KMS-11 (cell line): ENCODE results near the gene HNRNPDL.
A peak's percentile ranks its signal among the peaks of the same experiment; 100 is the strongest.

ENCODE experiments used
- H2AFZ ChIP-seq: fragments of 200-600 bp; sonication (generic); 2 replicates; pipeline ENCODE4 v1.6.1; 2016; ENCODE audit warnings: antibody characterized with exemption, mixed run types, low read depth
- H3K27ac ChIP-seq: fragments of 200-600 bp; sonication (generic); 2 replicates; pipeline ENCODE4 v1.6.1; 2016; ENCODE audit warnings: mild to moderate bottlenecking, mixed run types
- H3K27me3 ChIP-seq: fragments of 200-600 bp; sonication (generic); 2 replicates; pipeline ENCODE4 v1.6.1; 2017; ENCODE audit warnings: mild to moderate bottlenecking, low read depth, mixed run types, moderate library complexity; ENCODE audit not compliant: insufficient read depth
- H3K36me3 ChIP-seq: fragments of 200-600 bp; sonication (generic); 2 replicates; pipeline ENCODE4 v1.6.1; 2017; ENCODE audit warnings: mild to moderate bottlenecking, mixed run types; ENCODE audit not compliant: insufficient read depth
- H3K4me1 ChIP-seq: fragments of 200-600 bp; sonication (generic); 2 replicates; pipeline ENCODE4 v1.6.1; 2016; ENCODE audit warnings: mild to moderate bottlenecking, low read depth, mixed run types; ENCODE audit not compliant: poor library complexity, severe bottlenecking
- H3K4me2 ChIP-seq: fragments of 200-600 bp; sonication (generic); 2 replicates; pipeline ENCODE4 v1.7.0; 2016; ENCODE audit warnings: mild to moderate bottlenecking, mixed run types
- H3K4me3 ChIP-seq: fragments of 200-600 bp; sonication (generic); IDR thresholded peaks from 2 replicates; pipeline ENCODE4 v1.6.1; 2017; ENCODE audit warnings: low read depth, low read length, mixed read lengths; ENCODE audit not compliant: insufficient read depth
- H3K79me2 ChIP-seq: fragments of 200-600 bp; sonication (generic); 2 replicates; pipeline ENCODE4 v1.6.1; 2016; ENCODE audit warnings: low read depth, mixed run types; ENCODE audit not compliant: insufficient read depth
- H3K9ac ChIP-seq: fragments of 200-600 bp; sonication (generic); 2 replicates; pipeline ENCODE4 v1.6.1; 2016; ENCODE audit warnings: mild to moderate bottlenecking, mixed run types
- H4K20me1 ChIP-seq: fragments of 200-600 bp; sonication (generic); 2 replicates; pipeline ENCODE4 v1.6.1; 2016; ENCODE audit warnings: mild to moderate bottlenecking, mixed run types; ENCODE audit not compliant: insufficient read depth
- CTCF ChIP-seq: fragments of 200-600 bp; sonication (generic); conservative IDR thresholded peaks from 2 replicates; pipeline ENCODE4 v1.6.1; 2017; ENCODE audit warnings: low read depth, mild to moderate bottlenecking, antibody characterized with exemption, low read length, moderate library complexity, mixed read lengths

Gene HNRNPDL

GRCh38 chr4:82423245-82424054 lies 6.8 kb downstream of the HNRNPDL start:
- H3K36me3 ChIP-seq: peaks cover 47% of the 10 kb centered on the region; the same call in 1 of the 2 replicates

GRCh38 chr4:82422616-82423015 lies 7.6 kb downstream of the HNRNPDL start:
- Histone ChIP-seq H3K36me3 (peaks cover 39% of the 10 kb centered on the region; the same call in 1 of the 2 replicates), H4K20me1 (peaks cover 38% of the 10 kb centered on the region), H3K27ac (no peak overlapping the region), H3K4me3 (no peak overlapping the region), H2AFZ (no peak overlapping the region), H3K4me1 (peaks cover 13% of the 10 kb centered on the region), H3K79me2 (peaks cover 28% of the 10 kb centered on the region), H3K27me3 (no peaks in the 10 kb centered on the region), H3K9ac (no peak overlapping the region), H3K4me2 (no peak overlapping the region)
- TF ChIP-seq CTCF: no peak

More at GRCh38 chr4:82423245-82424054, 6.8 kb downstream of the HNRNPDL start:
- Histone ChIP-seq H3K4me3 (no peak overlapping the region), H3K27ac (peak overlapping the region; percentile 7; the same call in 1 of the 2 replicates), H3K27me3 (no peaks in the 10 kb centered on the region), H3K4me1 (peaks cover 17% of the 10 kb centered on the region), H3K79me2 (peaks cover 37% of the 10 kb centered on the region), H3K4me2 (no peak overlapping the region), H4K20me1 (peaks cover 47% of the 10 kb centered on the region), H2AFZ (no peak overlapping the region), H3K9ac (no peak overlapping the region)
- TF ChIP-seq CTCF: no peak

- no peak overlapping the region for H3K4me2 ChIP-seq
Measured at GRCh38 chr4:82421796-82422560, 8.3 kb downstream of the HNRNPDL start.

GRCh38 chr4:82419451-82419850 lies 10.8 kb downstream of the HNRNPDL start:
- H3K4me3 ChIP-seq: no peak overlapping the region
- H3K9ac ChIP-seq: no peak overlapping the region
- peaks cover 7% of the 10 kb centered on the region; the same call in 1 of the 2 replicates for H3K36me3 ChIP-seq
- no peaks in the 10 kb centered on the region for H3K4me1 ChIP-seq
- no peak for TF ChIP-seq CTCF
- H3K4me2 ChIP-seq: no peak overlapping the region
- H4K20me1 ChIP-seq: peaks cover 7% of the 10 kb centered on the region
- H3K79me2 ChIP-seq: no peaks in the 10 kb centered on the region
- H2AFZ ChIP-seq: no peak overlapping the region
- no peak overlapping the region for H3K27ac ChIP-seq
- no peaks in the 10 kb centered on the region for H3K27me3 ChIP-seq

More at GRCh38 chr4:82421796-82422560, 8.3 kb downstream of the HNRNPDL start:
- TF ChIP-seq CTCF: no peak
- H3K4me3 ChIP-seq: no peak overlapping the region
- H3K27ac ChIP-seq: no peak overlapping the region
- H3K79me2 ChIP-seq: peaks cover 22% of the 10 kb centered on the region
- peaks cover 32% of the 10 kb centered on the region for H4K20me1 ChIP-seq
- H3K9ac ChIP-seq: no peak overlapping the region
- H3K27me3 ChIP-seq: no peaks in the 10 kb centered on the region
- H3K36me3 ChIP-seq: peaks cover 33% of the 10 kb centered on the region; the same call in 1 of the 2 replicates
- no peak overlapping the region for H2AFZ ChIP-seq
- H3K4me1 ChIP-seq: peaks cover 6% of the 10 kb centered on the region
